GM18873 (cell line): ENCODE results near the gene ANO9.

Experiments used
- ATAC-seq: cut with Tn5 transposase; IDR thresholded peaks from one replicate; pipeline ENCODE4 v1.9.1; 2021; ENCODE audit warnings: mild to moderate bottlenecking, moderate library complexity, moderate number of reproducible peaks; ENCODE audit not compliant: unreplicated experiment, low FRiP score

The ANO9 gene, protein sequence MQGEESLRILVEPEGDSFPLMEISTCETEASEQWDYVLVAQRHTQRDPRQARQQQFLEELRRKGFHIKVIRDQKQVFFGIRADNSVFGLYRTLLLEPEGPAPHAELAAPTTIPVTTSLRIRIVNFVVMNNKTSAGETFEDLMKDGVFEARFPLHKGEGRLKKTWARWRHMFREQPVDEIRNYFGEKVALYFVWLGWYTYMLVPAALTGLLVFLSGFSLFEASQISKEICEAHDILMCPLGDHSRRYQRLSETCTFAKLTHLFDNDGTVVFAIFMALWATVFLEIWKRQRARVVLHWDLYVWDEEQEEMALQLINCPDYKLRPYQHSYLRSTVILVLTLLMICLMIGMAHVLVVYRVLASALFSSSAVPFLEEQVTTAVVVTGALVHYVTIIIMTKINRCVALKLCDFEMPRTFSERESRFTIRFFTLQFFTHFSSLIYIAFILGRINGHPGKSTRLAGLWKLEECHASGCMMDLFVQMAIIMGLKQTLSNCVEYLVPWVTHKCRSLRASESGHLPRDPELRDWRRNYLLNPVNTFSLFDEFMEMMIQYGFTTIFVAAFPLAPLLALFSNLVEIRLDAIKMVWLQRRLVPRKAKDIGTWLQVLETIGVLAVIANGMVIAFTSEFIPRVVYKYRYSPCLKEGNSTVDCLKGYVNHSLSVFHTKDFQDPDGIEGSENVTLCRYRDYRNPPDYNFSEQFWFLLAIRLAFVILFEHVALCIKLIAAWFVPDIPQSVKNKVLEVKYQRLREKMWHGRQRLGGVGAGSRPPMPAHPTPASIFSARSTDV

GRCh38 chr11:441418-442274 is at the start of gene ANO9:
Gene ANO9 (minus strand): TSS chr11:442011. CDS start chr11:441926, 85 bp downstream.
- ATAC-seq = no peak

GRCh38 chr11:491358-491757 is 49.5 kb upstream of the ANO9 start:
- no peak for ATAC-seq

DNA sequence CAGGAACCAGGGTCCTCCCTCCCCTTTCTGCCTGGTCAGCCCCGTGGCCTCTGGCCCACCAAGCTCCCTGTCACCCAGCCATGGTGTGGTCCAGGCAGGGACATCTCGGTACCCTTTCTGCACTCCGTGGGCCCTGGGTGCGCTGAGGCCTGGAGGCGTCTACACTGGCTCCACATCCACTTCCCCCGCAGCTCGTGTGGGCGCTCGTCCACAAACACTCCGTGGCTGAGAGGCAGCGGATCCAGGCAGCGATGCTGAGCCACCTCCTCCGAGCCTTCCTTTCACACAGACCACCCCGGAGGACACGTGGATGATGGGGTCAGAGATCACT is 49.1 kb upstream of the ANO9 start:
- no peak for ATAC-seq

DNA sequence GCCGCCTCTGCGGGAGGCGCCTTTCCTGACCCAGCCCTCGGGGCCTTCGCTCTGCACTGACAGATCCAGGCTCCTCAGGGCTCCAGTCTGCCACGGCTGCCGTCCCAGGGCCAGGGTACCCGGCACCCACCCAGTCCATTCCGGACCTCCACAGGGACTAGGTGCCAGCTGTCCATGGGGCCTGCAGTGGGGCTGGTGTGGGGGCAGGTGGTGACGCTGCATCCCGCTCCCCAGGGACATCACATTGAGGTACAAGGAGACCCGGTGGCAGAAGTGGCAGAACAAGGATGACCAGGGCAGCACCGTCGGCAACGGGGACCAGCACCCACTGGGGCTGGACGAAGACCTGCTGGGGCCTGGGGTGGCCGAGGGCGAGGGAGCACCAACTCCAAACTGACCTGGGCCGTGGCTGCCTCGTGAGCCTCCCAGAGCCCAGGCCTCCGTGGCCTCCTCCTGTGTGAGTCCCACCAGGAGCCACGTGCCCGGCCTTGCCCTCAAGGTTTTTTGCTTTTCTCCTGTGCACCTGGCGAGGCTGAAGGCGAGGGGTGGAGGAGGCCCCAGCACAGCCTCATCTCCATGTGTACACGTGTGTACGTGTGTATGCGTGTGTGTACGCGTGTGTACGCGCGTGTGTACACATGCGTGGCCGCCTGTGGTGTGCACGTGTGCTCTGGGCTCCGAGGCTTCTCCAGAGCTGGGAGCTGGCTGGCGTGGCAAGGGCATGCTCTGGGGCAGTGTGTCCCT is 48.5 kb upstream of the ANO9 start:
- ATAC-seq = no peak

DNA sequence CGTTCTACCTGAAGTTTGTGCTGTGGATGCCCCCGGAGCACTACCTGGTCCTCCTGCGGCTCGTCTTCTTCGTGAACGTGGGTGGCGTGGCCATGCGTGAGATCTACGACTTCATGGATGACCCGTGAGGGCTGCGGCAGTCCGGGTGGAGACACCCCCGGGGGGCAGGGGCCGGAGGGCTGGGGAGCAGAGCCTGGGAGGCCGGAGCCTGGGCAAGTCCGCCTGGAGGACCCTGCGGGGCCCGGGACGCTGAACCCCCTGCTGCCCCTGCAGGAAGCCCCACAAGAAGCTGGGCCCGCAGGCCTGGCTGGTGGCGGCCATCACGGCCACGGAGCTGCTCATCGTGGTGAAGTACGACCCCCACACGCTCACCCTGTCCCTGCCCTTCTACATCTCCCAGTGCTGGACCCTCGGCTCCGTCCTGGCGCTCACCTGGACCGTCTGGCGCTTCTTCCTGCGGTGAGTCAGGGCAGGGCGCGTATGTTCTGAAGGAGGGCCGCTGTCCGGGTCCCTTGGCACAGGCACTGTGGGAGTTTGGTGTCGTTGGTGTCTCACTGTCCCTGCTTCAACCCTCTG is 47.9 kb upstream of the ANO9 start:
- ATAC-seq = no peak

GRCh38 chr11:488992-489391 is 47.2 kb upstream of the ANO9 start:
- ATAC-seq = no peak

DNA sequence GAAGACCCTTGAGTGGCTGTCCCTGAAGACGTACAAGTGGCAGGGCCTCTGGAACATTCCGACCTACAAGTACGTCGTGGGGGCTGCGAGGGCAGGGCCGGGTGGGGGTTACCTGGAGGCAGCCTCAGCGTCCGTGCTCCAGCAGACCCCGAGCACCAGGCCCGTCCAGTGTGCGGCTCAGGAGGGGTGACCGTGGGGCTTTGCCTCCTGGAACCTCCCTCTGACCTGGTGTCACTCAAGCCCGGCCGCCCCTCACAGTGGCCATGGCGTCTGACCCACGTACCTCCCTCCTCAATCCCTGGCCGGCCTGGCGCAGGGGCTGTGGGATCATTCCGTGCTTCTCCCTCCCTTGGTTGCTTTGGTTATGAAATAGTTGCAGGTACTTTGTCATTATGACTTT is 46.8 kb upstream of the ANO9 start:
- no peak for ATAC-seq

- no peak for ATAC-seq
These were observed 46.3 kb upstream of the ANO9 start for GRCh38 chr11:488062-488461.

- no peak for ATAC-seq
These were observed 45.8 kb upstream of the ANO9 start for GRCh38 chr11:487571-488021.

- ATAC-seq = no peak
These were observed 44.4 kb upstream of the ANO9 start for GRCh38 chr11:486189-486588.

- ATAC-seq = no peak
These were observed 42.8 kb upstream of the ANO9 start for GRCh38 chr11:484616-485015.

GRCh38 chr11:479311-479710 is 37.5 kb upstream of the ANO9 start:
- ATAC-seq = no peak

- ATAC-seq = no peak
These were observed 35.4 kb upstream of the ANO9 start for GRCh38 chr11:477052-477715.

- ATAC-seq = no peak
These were observed 34.6 kb upstream of the ANO9 start for GRCh38 chr11:476416-476815.

GRCh38 chr11:475941-476340 is 34.1 kb upstream of the ANO9 start:
- ATAC-seq = no peak

DNA sequence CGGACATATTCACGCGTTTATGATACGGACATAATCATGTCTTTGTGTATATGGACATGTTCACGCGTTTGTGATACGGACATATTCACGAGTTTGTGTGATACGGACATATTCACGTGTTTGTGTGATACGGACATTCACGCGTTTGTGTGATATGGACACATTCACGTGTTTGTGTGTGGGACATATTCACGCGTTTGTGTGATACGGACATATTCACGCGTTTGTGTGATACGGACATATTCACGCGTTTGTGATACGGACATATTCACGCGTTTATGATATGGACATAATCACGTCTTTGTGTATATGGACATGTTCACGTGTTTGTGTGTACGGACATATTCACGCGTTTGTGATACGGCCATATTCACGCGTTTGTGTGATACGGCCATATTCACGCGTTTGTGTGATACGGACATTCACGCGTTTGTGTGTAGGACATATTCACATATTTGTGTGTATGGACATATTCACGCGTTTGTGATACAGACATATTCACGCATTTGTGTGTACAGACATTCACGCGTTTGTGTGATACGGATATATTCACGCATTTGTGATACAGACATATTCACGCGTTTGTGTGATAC is 33.2 kb upstream of the ANO9 start:
- ATAC-seq = no peak

DNA sequence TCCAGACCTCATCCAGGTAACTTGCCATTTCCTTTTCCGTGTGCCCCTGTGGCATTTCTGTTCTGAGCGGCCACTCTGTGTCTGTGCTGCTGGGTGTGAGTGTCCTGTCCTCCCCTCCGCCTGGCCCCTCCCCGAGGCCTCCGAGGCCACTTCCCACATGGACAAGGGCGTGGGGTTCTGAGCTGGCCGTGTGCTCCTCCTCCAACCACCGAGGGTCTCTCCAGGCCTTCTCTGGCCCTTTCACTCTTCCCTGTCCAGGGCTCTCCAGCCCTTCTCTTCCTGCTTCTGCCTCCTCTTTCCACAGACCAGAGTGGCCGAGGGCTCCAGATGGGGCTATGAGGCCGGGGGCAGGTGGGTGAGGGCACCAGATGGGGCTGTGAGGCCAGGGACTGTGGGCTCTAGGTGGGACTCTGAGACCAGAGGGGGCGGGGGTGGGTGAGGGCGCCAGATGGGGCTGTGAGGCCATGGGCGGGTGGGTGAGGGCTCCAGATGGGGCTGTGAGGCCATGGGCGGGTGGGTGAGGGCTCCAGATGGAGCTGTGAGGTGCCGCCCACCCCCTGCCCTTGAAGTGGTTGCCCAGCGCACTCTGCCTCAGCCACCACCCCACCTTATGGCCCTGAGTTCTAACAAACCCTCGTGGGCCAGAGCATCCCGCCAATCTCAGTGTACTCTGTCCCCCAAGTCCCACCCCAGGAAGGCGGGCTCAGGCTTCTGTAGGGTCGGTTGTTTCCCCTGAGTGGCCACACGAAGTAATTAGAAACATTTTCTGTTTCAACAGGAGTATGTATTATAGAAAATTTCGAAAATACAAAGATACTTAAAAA is 32.4 kb upstream of the ANO9 start:
- ATAC-seq = no peak

- no peak for ATAC-seq
These were observed 31.6 kb upstream of the ANO9 start for GRCh38 chr11:473415-473814.
